Mucosa of descending colon (tissue), 3 donors: ENCODE data around the gene SH3GL2. TPM values are rescaled to one million over a fixed set of nuclear protein-coding genes. Genes with fewer than 3 reads are reported as not detected.

Experiments
- ATAC-seq: fragments of 200-7000 bp; cut with Tn5 transposase; one replicate; pipeline ENCODE4 v1.9.1; 2020; ENCODE audit warnings: mild to moderate bottlenecking, moderate library complexity
- DNase-seq, 3 donors: peaks; one replicate each; pipeline ENCODE4 v3.0.0-alpha.2; 2020
- H3K36me3 ChIP-seq: fragments of 200-600 bp; one replicate; pipeline ENCODE4 v1.8.0; 2021; ENCODE audit warnings: low read depth, mild to moderate bottlenecking
- H3K4me1 ChIP-seq: fragments of 200-600 bp; one replicate; pipeline ENCODE4 v1.8.0; 2021; ENCODE audit warnings: low read depth, mild to moderate bottlenecking
- H3K4me3 ChIP-seq: fragments of 200-600 bp; one replicate; pipeline ENCODE4 v1.8.0; 2021; ENCODE audit warnings: mild to moderate bottlenecking
- H3K9me3 ChIP-seq: fragments of 200-600 bp; one replicate; pipeline ENCODE4 v1.8.0; 2021; ENCODE audit warnings: mild to moderate bottlenecking
- CTCF ChIP-seq: fragments of 200-600 bp; IDR thresholded peaks from one replicate; pipeline ENCODE4 v1.8.0; 2022; ENCODE audit warnings: antibody characterized with exemption, mild to moderate bottlenecking
- intact Hi-C, 2 donors: fragments of 100-400 bp; cut with DNase I in 1 of 2; cut with micrococcal nuclease in 1 of 2; formaldehyde crosslinking; loops; one replicate each; pipeline versions ENCODE4 v1.11.0 to v1.11.1; 2022; cut with DNase I, micrococcal nuclease
- total RNA-seq, 3 donors: library from RNA; stranded (reverse); fragmentation: NEBNext Ultra II Directional in 2 of 3; extraction: Animal tissue kit (Norgen Biotek cat#: 25700) in 2 of 3; gene quantifications; one replicate each; pipeline versions ENCODE4 v1.2.1 to v1.2.4, GENCODE V29; 2021 to 2023
- donor health status: DM: no; HTN: no; CAD: no; lungs with moderate emphysema.
- donor health status: DM: no; HTN: no; CAD: no.
- donor health status: DM: no; HTN: yes; CAD: no.

Gene SH3GL2
- total RNA-seq, 3 donors from 2014 or later, result 0.38 to 0.73 (median 0.63) TPM

- no peak for ATAC-seq
- no peaks in the 10 kb centered on the region for H3K4me1 ChIP-seq
- no peak for DNase-seq
- H3K36me3 ChIP-seq, result no peaks in the 10 kb centered on the region
- no peaks in the 10 kb centered on the region for H3K9me3 ChIP-seq
- intact Hi-C loops, result no loop called here
- H3K4me3 ChIP-seq, result no peak overlapping the region
- no peak for TF ChIP-seq CTCF
These were observed 103.8 kb downstream of the SH3GL2 start for GRCh38 chr9:17682684-17683083.

GRCh38 chr9:17688834-17689233 is 110.0 kb downstream of the SH3GL2 start:
- H3K4me3 ChIP-seq, result no peak overlapping the region
- no peak for DNase-seq
- no peaks in the 10 kb centered on the region for H3K4me1 ChIP-seq
- ATAC-seq, result no peak
- intact Hi-C loops, result no loop called here
- no peak for TF ChIP-seq CTCF
- no peaks in the 10 kb centered on the region for H3K9me3 ChIP-seq
- no peaks in the 10 kb centered on the region for H3K36me3 ChIP-seq

- Histone ChIP-seq H3K9me3 (no peaks in the 10 kb centered on the region), H3K4me3 (no peak overlapping the region), H3K4me1 (no peaks in the 10 kb centered on the region), H3K36me3 (no peaks in the 10 kb centered on the region)
- TF ChIP-seq CTCF, result no peak
- intact Hi-C loops, result no loop called here
- DNase-seq (no peak), ATAC-seq (no peak)
These were observed 115.5 kb downstream of the SH3GL2 start for GRCh38 chr9:17694336-17694735.

- no peak overlapping the region for H3K4me3 ChIP-seq
- intact Hi-C loops, result no loop called here
- ATAC-seq, result no peak
- no peaks in the 10 kb centered on the region for H3K9me3 ChIP-seq
- no peaks in the 10 kb centered on the region for H3K36me3 ChIP-seq
- DNase-seq, result no peak
- H3K4me1 ChIP-seq, result no peaks in the 10 kb centered on the region
- no peak for TF ChIP-seq CTCF
These were observed 116.6 kb downstream of the SH3GL2 start for GRCh38 chr9:17695482-17695881.

- intact Hi-C loops, result no loop called here
- Histone ChIP-seq H3K4me3 (no peak overlapping the region), H3K9me3 (no peaks in the 10 kb centered on the region), H3K36me3 (no peaks in the 10 kb centered on the region), H3K4me1 (no peaks in the 10 kb centered on the region)
- TF ChIP-seq CTCF, result no peak
- DNase-seq (no peak), ATAC-seq (no peak)
These were observed 120.9 kb downstream of the SH3GL2 start for GRCh38 chr9:17699615-17700330.
